ENCODE data around the gene COBLL1.

COBLL1 gene

DNA sequence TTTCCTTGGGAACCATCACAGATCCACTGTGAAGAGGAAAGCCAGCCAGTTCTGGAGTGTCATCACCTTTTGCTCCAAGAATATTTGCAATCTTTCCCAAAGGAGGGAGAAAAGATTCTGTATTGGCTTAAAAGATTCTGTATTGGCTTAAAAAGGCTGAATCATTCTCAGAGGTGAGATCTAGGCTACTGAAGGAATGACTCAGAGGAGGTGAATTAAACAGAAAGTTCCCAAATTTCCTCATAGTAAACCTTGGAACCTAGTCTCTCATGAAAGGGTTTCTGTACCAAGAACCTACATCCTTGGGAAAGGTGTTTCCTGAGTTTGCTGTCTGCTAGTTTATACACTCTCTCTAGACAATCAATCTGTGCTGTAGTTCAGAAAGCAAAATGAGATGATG is 186.3 kb downstream of the COBLL1 start:
- Histone ChIP-seq H3K27me3 (ENCODE audit: low read depth, low read length) (no peaks in the 10 kb centered on the region), H3K4me2 (ENCODE audit: low read length) (no peak overlapping the region), H3K79me2 (ENCODE audit: low read length) (no peaks in the 10 kb centered on the region), H3K9me3 (ENCODE audit: insufficient read depth, low read length) (no peaks in the 10 kb centered on the region), H3K4me1 (ENCODE audit: low read length) (no peaks in the 10 kb centered on the region), H4K20me1 (ENCODE audit: insufficient read depth, low read length) (no peaks in the 10 kb centered on the region), H3K9ac (ENCODE audit: low read length) (no peak overlapping the region), H3K36me3 (replicated peaks; ENCODE audit: low read depth, low read length) (peaks cover 4% of the 10 kb centered on the region), H3K27ac (ENCODE audit: low read length) (no peak overlapping the region), H2AFZ (ENCODE audit: low read depth, low read length) (no peak overlapping the region), H3K4me3 (ENCODE audit: low read length) (no peak overlapping the region)
- no peak for TF ChIP-seq EZH2phosphoT487 (IDR thresholded peaks at IDR 0.05; ENCODE audit: low read depth)

- H3K4me1 ChIP-seq (ENCODE audit: low read length): no peaks in the 10 kb centered on the region
- peaks cover 4% of the 10 kb centered on the region for H3K36me3 ChIP-seq (replicated peaks; ENCODE audit: low read depth, low read length)
- no peak overlapping the region for H2AFZ ChIP-seq (ENCODE audit: low read depth, low read length)
- no peak overlapping the region for H3K9ac ChIP-seq (ENCODE audit: low read length)
- no peaks in the 10 kb centered on the region for H3K27me3 ChIP-seq (ENCODE audit: low read depth, low read length)
- no peaks in the 10 kb centered on the region for H4K20me1 ChIP-seq (ENCODE audit: insufficient read depth, low read length)
- 0 out of 2 replicates have a peak, but pooled peaks cover 4% of the 10 kb centered on the region for H3K9me3 ChIP-seq (ENCODE audit: insufficient read depth, low read length)
- H3K79me2 ChIP-seq (ENCODE audit: low read length): no peaks in the 10 kb centered on the region
- H3K4me3 ChIP-seq (ENCODE audit: low read length): no peak overlapping the region
- H3K27ac ChIP-seq (ENCODE audit: low read length): no peak overlapping the region
- no peak overlapping the region for H3K4me2 ChIP-seq (ENCODE audit: low read length)
- no peak for TF ChIP-seq EZH2phosphoT487 (IDR thresholded peaks at IDR 0.05; ENCODE audit: low read depth)
- TF ChIP-seq, protein P1, sequence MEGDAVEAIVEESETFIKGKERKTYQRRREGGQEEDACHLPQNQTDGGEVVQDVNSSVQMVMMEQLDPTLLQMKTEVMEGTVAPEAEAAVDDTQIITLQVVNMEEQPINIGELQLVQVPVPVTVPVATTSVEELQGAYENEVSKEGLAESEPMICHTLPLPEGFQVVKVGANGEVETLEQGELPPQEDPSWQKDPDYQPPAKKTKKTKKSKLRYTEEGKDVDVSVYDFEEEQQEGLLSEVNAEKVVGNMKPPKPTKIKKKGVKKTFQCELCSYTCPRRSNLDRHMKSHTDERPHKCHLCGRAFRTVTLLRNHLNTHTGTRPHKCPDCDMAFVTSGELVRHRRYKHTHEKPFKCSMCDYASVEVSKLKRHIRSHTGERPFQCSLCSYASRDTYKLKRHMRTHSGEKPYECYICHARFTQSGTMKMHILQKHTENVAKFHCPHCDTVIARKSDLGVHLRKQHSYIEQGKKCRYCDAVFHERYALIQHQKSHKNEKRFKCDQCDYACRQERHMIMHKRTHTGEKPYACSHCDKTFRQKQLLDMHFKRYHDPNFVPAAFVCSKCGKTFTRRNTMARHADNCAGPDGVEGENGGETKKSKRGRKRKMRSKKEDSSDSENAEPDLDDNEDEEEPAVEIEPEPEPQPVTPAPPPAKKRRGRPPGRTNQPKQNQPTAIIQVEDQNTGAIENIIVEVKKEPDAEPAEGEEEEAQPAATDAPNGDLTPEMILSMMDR (IDR thresholded peaks at IDR 0.05; ENCODE audit: low read depth, low read length): no peak
These were observed 190.3 kb downstream of the COBLL1 start for GRCh38 chr2:164651361-164651760.

GRCh38 chr2:164644036-164644700 is 197.5 kb downstream of the COBLL1 start:
- Histone ChIP-seq H2AFZ (ENCODE audit: low read depth, low read length) (no peak overlapping the region), H3K9me3 (ENCODE audit: insufficient read depth, low read length) (0 out of 2 replicates have a peak, but pooled peaks cover under 1% of the 10 kb centered on the region), H3K27ac (ENCODE audit: low read length) (no peak overlapping the region), H3K4me1 (ENCODE audit: low read length) (no peaks in the 10 kb centered on the region), H3K79me2 (ENCODE audit: low read length) (no peaks in the 10 kb centered on the region), H3K36me3 (replicated peaks; ENCODE audit: low read depth, low read length) (no peaks in the 10 kb centered on the region), H3K4me2 (ENCODE audit: low read length) (no peak overlapping the region), H3K9ac (ENCODE audit: low read length) (no peak overlapping the region), H4K20me1 (ENCODE audit: insufficient read depth, low read length) (no peaks in the 10 kb centered on the region), H3K4me3 (ENCODE audit: low read length) (no peak overlapping the region), H3K27me3 (ENCODE audit: low read depth, low read length) (no peaks in the 10 kb centered on the region)
- TF ChIP-seq EZH2phosphoT487 (IDR thresholded peaks at IDR 0.05; ENCODE audit: low read depth): no peak
- TF ChIP-seq, protein P1 (IDR thresholded peaks at IDR 0.05; ENCODE audit: low read depth, low read length): no peak

DNA sequence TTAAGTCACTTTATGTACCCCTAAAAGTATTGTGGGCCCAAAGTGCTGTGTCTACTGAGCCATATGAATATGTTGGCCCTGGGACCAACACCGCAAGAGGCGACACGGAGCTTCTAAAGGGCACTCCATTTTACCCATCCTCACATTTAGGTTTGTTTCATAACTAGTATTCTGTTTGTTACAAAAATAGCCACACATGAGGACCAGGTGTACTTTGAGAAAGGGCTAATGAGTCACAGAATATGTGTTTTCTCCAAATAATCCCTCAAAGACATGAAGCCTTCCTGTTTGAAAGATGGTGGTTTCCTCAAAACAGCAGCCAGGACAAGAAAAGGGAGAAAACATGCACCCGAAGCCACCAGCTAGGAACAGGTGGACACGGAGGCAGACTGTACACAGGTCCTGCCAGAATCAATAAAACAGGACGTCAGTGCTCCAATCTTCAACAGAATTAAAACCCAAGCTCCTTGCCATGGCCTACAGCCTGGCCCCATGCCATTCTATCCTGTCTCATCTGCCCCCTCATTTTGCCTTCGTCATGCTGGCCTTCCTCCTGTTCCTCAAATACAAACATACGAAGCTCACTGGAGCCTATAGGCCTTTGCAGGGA is 198.6 kb downstream of the COBLL1 start:
- no peak overlapping the region for H2AFZ ChIP-seq (ENCODE audit: low read depth, low read length)
- no peak overlapping the region for H3K4me2 ChIP-seq (ENCODE audit: low read length)
- H3K36me3 ChIP-seq (replicated peaks; ENCODE audit: low read depth, low read length): no peaks in the 10 kb centered on the region
- H3K9me3 ChIP-seq (ENCODE audit: insufficient read depth, low read length): no peaks in the 10 kb centered on the region
- no peak overlapping the region for H3K4me3 ChIP-seq (ENCODE audit: low read length)
- TF ChIP-seq EZH2phosphoT487 (IDR thresholded peaks at IDR 0.05; ENCODE audit: low read depth): no peak
- TF ChIP-seq, protein P1 (IDR thresholded peaks at IDR 0.05; ENCODE audit: low read depth, low read length): no peak
- no peak overlapping the region for H3K9ac ChIP-seq (ENCODE audit: low read length)
- H3K4me1 ChIP-seq (ENCODE audit: low read length): no peaks in the 10 kb centered on the region
- no peaks in the 10 kb centered on the region for H3K79me2 ChIP-seq (ENCODE audit: low read length)
- no peaks in the 10 kb centered on the region for H3K27me3 ChIP-seq (ENCODE audit: low read depth, low read length)
- no peaks in the 10 kb centered on the region for H4K20me1 ChIP-seq (ENCODE audit: insufficient read depth, low read length)
- H3K27ac ChIP-seq (ENCODE audit: low read length): no peak overlapping the region
